Activated T-cell treated with anti-CD3 and anti-CD28 coated beads, Interleukin-2, amount 50 U/mL, for 4 hours (primary cell): ENCODE measurements around the gene ARMC10. TPM values are rescaled to one million over a fixed set of nuclear protein-coding genes. Genes with fewer than 3 reads are reported as not detected.
A peak's percentile ranks its signal among the peaks of the same experiment; 100 is the strongest.
"Not testable (repeated sequence)": the region's sequence is repeated elsewhere in the genome, so short reads cannot be mapped to it uniquely, and the experiment has no call there.

Experiments
- ATAC-seq, 2 donors: fragments of 200-7000 bp; cut with Tn5 transposase; one replicate each; pipeline ENCODE4 v1.10.0; 2021
- DNase-seq: peaks from one replicate; pipeline ENCODE4 v3.0.0-alpha.2; 2020
- H3K27me3 Mint-ChIP-seq: one replicate; pipeline ENCODE4 v1.8.0; 2021; ENCODE audit warnings: low read depth, mixed read lengths
- H3K36me3 Mint-ChIP-seq: one replicate; pipeline ENCODE4 v1.8.0; 2022; ENCODE audit warnings: mixed read lengths; ENCODE audit not compliant: insufficient read depth
- H3K4me1 Mint-ChIP-seq: one replicate; pipeline ENCODE4 v1.8.0; 2021; ENCODE audit warnings: low read depth, mixed read lengths
- H3K4me3 Mint-ChIP-seq: one replicate; pipeline ENCODE4 v1.8.0; 2021; ENCODE audit warnings: mild to moderate bottlenecking, moderate library complexity, mixed read lengths
- H3K9me3 Mint-ChIP-seq: one replicate; pipeline ENCODE4 v1.8.0; 2021; ENCODE audit warnings: mixed read lengths
- total RNA-seq, 3 donors: library from RNA; stranded (reverse); gene quantifications; one replicate each; pipeline ENCODE4 v1.2.1, GENCODE V29; 2021

The ARMC10 gene
- 10 to 100 TPM; 54.3 to 58.3 (median 55.1) TPM for total RNA-seq

DNA sequence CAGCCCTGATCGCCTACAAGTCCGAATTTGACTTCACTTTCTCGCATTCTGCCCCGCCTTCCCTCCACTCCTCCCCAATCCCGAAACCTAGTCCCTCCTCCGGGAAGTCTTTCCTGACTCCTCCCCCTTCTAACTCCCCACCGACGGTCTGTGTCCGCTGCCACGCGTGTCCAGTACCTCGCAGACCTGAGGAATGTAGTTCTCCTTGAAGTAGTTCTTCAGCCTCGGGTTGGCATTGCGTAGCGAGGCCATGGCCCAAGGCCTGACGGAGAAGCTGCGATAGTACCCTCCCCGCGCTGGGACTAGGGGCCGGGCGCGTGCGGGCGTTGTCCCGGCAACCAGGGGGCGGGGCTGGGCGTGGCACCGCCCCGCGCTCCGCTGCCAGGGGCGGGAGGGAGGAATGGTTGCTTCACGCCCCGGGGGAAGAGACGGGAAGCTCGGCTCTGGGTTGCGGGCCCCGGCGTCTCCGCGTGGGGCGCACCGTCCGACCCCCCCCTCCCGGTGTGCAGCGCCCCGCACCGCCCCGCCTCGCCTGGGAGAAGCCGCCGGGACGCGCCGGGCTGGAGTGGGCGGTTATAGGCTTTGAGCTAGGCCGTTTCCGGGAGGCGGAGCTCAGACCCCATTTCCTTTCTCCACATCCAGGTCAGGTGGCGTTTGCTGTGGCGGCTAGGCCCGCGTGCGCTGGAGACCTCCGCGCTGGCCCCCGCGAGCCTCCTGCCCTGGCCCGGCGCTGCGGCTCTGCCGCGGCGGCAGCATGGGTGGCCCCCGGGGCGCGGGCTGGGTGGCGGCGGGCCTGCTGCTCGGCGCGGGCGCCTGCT is at the start of gene ARMC10, which contains the start of gene FBXL13:
Gene ARMC10 (plus strand): TSS at position 622 of the 818 bp plus-strand sequence. CDS start 133 bp downstream, at position 755.
Gene FBXL13 (minus strand): TSS at position 278 of the 818 bp plus-strand sequence.
- Mint-ChIP-seq H3K9me3 (no peaks in the 10 kb centered on the region), H3K4me1 (peaks cover 33% of the 10 kb centered on the region), H3K36me3 (peaks cover 7% of the 10 kb centered on the region), H3K4me3 (peak within 1 kb of the TSS; percentile 98), H3K27me3 (no peaks in the 10 kb centered on the region)
- ATAC-seq (peak; percentile 86 to 87), DNase-seq (peak; percentile 89)

DNA sequence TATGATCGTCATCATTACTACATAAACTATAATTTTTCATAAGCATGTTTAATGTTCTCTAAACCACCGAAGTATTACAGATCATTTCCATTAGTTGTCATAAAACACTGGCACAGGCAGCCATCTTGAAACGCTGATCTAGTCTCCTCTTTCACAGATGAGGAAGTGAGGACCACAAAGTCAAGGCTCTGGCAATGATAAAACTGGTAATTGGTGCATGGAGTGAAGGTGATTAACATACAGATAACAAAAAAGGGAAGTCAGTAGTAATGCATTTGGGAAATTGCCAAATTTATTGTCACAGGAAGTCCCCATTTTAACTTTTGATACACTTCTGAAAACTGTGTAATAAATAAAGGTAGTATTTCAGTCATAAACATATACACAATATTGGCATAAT is 49.6 kb upstream of the ARMC10 start:
- no peak for DNase-seq
- Mint-ChIP-seq H3K9me3 (peaks cover 20% of the 10 kb centered on the region), H3K4me3 (no peak overlapping the region), H3K36me3 (peaks cover 4% of the 10 kb centered on the region), H3K27me3 (no peaks in the 10 kb centered on the region), H3K4me1 (peaks cover 5% of the 10 kb centered on the region)
- no peak for ATAC-seq

DNA sequence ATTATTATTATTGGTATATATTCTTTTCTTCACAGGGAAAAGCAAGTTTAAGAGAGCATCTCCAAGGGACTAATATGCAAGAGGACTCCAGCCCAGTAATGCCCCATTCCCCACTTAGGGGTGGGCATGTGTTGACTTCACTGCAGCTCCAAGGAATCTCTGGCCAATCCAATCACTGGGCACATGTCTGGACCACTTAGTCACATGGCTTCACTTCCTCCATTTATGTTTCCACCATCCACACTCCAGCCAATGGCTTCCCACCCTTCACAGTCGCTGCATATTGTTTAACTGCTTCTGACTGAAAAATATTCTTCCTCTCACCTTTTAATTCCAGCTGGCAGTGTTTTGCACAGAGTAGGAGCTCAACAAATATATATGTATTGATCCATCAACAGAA is 43.9 kb upstream of the ARMC10 start:
- Mint-ChIP-seq H3K36me3 (no peaks in the 10 kb centered on the region), H3K9me3 (no peaks in the 10 kb centered on the region), H3K4me3 (no peak overlapping the region), H3K4me1 (no peaks in the 10 kb centered on the region), H3K27me3 (no peaks in the 10 kb centered on the region)
- DNase-seq: no peak
- no peak for ATAC-seq

DNA sequence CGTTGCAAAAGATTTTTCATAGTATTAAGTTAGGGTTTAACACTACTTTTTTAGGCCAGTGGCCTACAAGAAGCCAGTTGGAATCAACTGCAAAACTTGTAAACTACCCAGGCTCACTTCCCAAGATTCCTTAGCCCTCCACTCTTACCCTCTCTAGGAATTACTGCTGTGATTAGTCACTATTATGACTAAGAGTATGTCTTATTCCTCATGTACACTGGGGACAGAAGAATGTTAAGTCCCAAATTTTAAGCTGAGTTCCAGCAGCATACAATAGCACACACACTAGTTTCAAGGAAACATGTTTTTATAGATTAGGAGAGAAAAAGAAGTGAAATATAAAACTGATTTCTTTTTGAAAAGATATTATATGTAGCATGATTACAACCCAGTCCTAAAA is 43.2 kb upstream of the ARMC10 start:
- ATAC-seq (no peak), DNase-seq (no peak)
- Mint-ChIP-seq H3K9me3 (no peaks in the 10 kb centered on the region), H3K4me3 (no peak overlapping the region), H3K4me1 (no peaks in the 10 kb centered on the region), H3K36me3 (no peaks in the 10 kb centered on the region), H3K27me3 (no peaks in the 10 kb centered on the region)

DNA sequence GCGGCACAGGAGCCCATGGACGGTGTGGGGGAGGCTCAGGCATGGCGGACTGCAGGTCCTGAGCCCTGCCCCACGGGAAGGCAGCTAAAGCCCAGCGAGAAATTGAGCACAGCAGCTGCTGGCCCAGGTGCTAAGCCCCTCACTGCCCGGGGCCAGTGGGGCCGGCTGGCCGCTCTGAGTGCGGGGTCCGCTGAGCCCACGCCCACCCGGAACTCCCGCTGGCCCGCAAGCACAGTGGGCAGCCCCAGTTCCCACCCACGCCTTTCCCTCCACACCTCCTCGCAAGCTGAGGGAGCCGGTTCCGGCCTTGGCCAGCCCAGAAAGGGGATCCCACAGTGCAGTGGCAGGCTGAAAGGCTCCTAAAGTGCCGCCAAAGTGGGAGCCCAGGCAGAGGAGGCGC is 40.6 kb upstream of the ARMC10 start:
- not testable (repeated sequence) for H3K36me3 Mint-ChIP-seq

DNA sequence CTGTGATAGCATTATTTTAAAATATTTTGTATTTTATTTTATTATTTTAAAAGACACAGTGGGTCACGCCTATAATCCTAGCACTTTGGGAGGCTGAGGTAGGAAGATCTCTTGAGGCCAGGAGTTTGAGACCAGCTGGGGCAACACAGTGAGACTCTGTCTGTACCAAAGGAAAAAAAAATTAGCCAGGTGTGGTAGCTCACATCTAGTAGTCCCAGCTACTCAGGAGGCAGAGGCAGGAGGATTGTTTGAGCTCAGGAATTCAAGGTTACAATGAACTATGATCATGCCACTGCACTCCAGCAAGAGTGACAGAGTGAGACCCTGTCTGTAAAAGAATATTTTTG is 37.5 kb upstream of the ARMC10 start:
- Mint-ChIP-seq H3K9me3 (peaks cover 3% of the 10 kb centered on the region), H3K4me1 (no peaks in the 10 kb centered on the region), H3K27me3 (no peaks in the 10 kb centered on the region), H3K36me3 (no peaks in the 10 kb centered on the region), H3K4me3 (no peak overlapping the region)
- DNase-seq (no peak), ATAC-seq (no peak)

More for the DNA sequence above, 40.6 kb upstream of the ARMC10 start:
- DNase-seq, H3K27me3 Mint-ChIP-seq, H3K9me3 Mint-ChIP-seq, H3K4me3 Mint-ChIP-seq, H3K4me1 Mint-ChIP-seq, ATAC-seq: not testable (repeated sequence)

DNA sequence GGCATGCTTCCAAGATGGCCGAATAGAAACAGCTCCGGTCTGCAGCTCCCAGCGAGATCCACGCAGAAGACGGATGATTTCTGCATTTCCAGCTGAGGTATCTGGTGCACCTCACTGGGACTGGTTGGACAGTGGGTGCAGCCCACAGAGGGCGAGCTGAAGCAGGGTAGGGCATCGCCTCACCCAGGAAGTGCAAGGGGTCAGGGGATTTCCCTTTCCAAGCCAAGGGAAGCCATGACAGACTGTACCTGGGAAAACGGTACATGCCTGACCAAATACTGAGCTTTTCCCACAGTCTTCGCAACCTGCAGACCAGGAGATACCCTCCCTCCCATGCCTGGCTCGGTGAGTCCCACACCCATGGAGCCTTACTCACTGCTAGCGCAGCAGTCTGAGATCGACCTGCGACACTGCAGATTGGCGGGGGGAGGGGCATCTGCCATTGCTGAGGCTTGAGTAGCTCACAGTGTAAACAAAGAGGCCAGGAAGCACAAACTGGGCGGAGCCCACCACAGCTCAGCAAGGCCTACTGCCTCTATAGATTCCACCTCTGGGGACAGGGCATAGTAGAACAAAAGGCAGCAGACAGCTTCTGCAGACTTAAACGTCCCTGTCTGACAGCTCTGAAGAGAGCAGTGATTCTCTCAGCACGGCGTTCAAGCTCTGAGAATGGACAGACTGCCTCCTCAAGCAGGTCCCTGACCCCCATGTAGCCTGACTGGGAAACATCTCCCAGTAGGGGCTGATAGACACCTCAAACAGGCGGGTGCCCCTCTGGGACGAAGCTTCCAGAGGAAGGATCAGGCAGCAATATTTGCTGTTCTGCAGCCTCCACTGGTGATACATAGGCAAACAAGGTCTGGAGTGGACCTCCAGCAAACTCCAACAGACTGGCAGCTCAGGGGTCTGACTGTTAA is 36.9 kb upstream of the ARMC10 start:
- not testable (repeated sequence) for H3K9me3 Mint-ChIP-seq, DNase-seq, H3K4me3 Mint-ChIP-seq, H3K27me3 Mint-ChIP-seq, H3K4me1 Mint-ChIP-seq, ATAC-seq, H3K36me3 Mint-ChIP-seq

DNA sequence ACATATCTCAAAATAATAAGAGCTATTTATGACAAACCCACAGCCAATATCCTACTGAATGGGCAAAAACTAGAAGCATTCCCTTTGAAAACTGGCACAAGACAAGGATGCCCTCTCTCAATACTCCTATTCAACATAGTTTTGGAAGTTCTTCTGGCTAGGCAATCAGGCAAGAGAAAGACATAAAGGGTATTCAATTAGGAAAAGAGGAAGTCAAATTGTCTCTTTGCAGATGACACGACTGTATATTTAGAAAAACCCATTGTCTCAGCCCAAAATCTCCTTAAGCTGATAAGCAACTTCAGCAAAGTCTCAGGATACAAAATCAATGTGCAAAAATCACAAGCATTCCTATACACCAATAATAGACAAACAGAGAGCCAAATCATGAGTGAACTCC is 33.1 kb upstream of the ARMC10 start:
- not testable (repeated sequence) for ATAC-seq, DNase-seq, H3K36me3 Mint-ChIP-seq, H3K4me3 Mint-ChIP-seq, H3K27me3 Mint-ChIP-seq, H3K4me1 Mint-ChIP-seq
- H3K9me3 Mint-ChIP-seq: peaks cover 10% of the 10 kb centered on the region

DNA sequence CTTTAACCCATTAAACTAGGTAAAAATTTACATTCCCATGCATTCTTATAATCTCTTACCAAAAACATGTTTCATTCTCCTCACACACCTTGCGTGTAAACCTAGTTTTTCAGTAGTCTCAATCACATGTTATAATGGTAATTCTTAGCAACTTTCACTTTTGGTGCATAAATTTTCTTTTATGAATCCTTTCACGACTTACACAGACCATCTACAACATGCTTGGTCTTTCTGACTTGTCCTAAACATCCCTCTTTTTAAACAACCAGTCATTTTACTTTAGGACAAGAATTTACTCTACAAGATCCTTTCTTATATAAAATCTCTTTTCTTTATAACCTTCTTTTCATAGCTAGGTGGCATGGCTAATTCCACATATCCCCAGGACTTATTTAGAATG is 26.1 kb upstream of the ARMC10 start:
- Mint-ChIP-seq H3K4me3 (no peak overlapping the region), H3K36me3 (peaks cover 4% of the 10 kb centered on the region), H3K9me3 (peaks cover 7% of the 10 kb centered on the region), H3K27me3 (no peaks in the 10 kb centered on the region), H3K4me1 (no peaks in the 10 kb centered on the region)
- DNase-seq (no peak), ATAC-seq (no peak)

DNA sequence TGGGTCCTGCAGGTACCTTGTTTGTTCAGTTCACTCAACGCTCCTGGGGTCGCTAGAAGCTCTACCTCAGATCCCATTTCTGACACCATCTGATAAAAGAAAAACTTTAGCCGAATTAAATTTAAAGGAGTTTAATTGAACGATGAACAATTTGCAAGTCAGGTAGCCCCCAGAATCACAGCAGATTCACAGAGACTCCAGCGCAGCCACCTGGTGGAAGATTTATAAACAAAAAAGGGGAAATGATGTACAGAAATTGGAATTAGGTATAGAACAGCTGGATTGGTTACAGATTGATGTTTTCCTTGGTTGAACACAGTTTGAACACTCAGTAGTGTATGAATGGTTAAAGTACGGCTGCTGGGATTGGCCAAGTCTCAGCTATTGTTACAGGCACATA is 23.4 kb upstream of the ARMC10 start:
- DNase-seq: no peak
- Mint-ChIP-seq H3K4me1 (no peaks in the 10 kb centered on the region), H3K9me3 (peaks cover 7% of the 10 kb centered on the region), H3K27me3 (no peaks in the 10 kb centered on the region), H3K4me3 (no peak overlapping the region), H3K36me3 (peaks cover 4% of the 10 kb centered on the region)
- no peak for ATAC-seq

DNA sequence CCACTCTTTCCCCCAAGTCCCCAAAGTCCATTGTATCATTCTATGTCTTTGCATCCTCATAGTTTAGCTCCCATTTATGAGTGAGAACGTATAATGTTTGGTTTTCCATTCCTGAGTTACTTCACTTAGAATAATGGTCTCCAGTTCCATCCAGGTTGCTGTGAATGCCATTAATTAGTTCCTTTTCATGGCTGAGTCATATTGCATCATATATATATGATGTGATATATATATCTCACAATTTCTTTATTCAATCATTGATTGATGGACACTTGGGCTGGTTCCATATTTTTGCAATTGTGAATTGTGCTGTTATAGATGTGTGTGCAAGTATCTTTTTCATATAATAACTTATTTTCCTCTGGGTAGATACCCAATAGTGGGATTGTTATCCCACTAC is 18.9 kb upstream of the ARMC10 start:
- not testable (repeated sequence) for DNase-seq, ATAC-seq, H3K9me3 Mint-ChIP-seq, H3K27me3 Mint-ChIP-seq, H3K4me1 Mint-ChIP-seq, H3K4me3 Mint-ChIP-seq, H3K36me3 Mint-ChIP-seq

DNA sequence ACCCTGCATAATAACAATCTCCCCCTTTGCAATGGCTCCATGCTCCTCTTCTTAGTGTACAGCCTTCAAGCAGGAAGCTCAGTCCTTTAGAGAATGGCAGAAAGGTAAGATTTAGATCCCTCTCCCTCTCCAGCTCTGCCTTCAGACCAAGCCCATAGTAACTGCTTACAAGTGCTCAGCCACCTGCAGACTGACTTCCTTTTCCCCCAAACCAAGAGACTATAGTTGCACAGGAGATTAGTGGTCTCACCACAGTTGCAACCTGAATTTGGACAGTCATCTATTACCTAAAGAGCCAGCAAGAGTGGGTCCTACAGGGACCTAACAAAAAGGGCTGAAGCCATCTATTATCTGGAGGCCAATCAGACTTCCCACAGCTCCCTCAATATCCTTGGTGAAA is 16.8 kb upstream of the ARMC10 start:
- H3K9me3 Mint-ChIP-seq: no peaks in the 10 kb centered on the region
- no peak for ATAC-seq
- H3K36me3 Mint-ChIP-seq: no peaks in the 10 kb centered on the region
- no peaks in the 10 kb centered on the region for H3K27me3 Mint-ChIP-seq
- H3K4me3 Mint-ChIP-seq: no peak overlapping the region
- DNase-seq: no peak
- no peaks in the 10 kb centered on the region for H3K4me1 Mint-ChIP-seq

DNA sequence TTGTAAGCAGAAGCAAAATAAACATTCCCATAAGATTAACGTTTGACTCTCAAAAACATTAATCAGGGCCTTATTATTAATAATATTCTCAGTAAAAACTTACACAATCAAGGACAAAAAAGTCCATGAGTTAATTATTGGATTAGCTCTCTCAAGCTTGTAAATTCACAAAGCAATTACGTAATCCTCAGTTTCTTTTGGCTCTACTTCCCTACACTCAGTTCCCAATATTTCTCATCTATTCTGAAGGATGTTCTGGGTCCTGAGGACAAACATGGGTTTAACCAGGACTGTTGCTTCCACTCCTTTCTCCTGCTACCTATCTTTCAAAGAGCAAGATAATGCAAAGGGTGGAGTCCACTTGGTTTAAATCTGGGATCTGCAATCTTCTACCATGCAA is 15.5 kb upstream of the ARMC10 start:
- Mint-ChIP-seq H3K9me3 (no peaks in the 10 kb centered on the region), H3K27me3 (no peaks in the 10 kb centered on the region), H3K4me3 (no peak overlapping the region), H3K36me3 (no peaks in the 10 kb centered on the region), H3K4me1 (no peaks in the 10 kb centered on the region)
- ATAC-seq: no peak
- no peak for DNase-seq

DNA sequence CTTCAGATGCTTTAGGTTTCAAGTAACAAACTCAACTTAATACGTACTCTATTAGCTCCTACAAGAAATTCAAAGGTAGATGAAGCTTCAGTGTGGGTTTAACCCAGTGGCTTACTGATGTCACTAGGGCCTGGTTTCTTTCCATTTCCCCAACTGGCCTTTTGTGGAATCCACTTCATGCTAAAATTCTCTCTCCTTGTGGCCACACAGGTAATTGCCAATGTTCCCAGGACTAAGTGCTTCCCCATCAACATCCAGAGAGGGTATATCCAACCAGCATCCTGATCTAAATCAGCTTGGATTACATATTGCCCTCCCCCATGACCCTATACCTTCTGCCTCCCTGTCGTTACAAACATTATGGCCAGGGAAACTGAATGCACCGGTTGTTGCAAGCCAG is 11.0 kb upstream of the ARMC10 start:
- Mint-ChIP-seq H3K36me3 (no peaks in the 10 kb centered on the region), H3K4me1 (no peaks in the 10 kb centered on the region), H3K27me3 (no peaks in the 10 kb centered on the region), H3K9me3 (no peaks in the 10 kb centered on the region), H3K4me3 (no peak overlapping the region)
- ATAC-seq: no peak
- no peak for DNase-seq

DNA sequence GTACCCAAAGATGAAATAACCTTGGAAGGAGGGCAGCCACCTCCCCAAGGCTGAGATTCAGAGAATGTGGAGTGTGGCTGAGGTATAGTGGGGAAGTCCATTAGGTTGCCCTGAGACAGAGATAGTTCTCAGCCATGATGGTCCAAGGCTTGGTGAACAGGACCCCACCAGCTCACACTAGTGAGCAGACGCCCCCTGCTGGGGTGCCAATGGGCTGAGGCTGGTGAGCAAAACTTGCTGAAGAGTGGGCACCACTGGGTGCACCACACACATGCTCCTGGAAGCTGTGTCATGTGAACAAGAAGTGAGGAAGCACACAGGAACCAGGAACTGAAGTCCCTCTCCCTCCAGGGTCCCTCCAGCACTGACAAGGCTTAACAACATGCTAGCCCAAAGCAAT is 9.3 kb upstream of the ARMC10 start:
- Mint-ChIP-seq H3K4me3 (no peak overlapping the region), H3K9me3 (no peaks in the 10 kb centered on the region), H3K36me3 (no peaks in the 10 kb centered on the region), H3K27me3 (no peaks in the 10 kb centered on the region), H3K4me1 (no peaks in the 10 kb centered on the region)
- DNase-seq (peak; percentile 30), ATAC-seq (peak in 1 of 2 donors; percentile 46)
